Measurements from ENCODE around the gene MAPK10. TPM values are rescaled to one million over a fixed set of nuclear protein-coding genes. Genes with fewer than 3 reads are reported as not detected.

MAPK10 gene
- total RNA-seq, 4 donors from 2014 or later, result 8.3 to 40.9 (median 23.3) TPM

GRCh38 chr4:86129546-86129945 is 230.3 kb downstream of the MAPK10 start:
- Histone ChIP-seq H3K27me3 (no peaks in the 10 kb centered on the region), H3K36me3 (no peaks in the 10 kb centered on the region), H3K9me3 (no peaks in the 10 kb centered on the region), H3K4me3 (no peak overlapping the region), H3K27ac (no peak overlapping the region), H3K4me1 (no peaks in the 10 kb centered on the region)
- TF ChIP-seq POLR2A (IDR thresholded peaks at IDR 0.05) (no peak), POLR2AphosphoS5 (IDR thresholded peaks at IDR 0.05) (no peak)
- TF ChIP-seq, protein P1, sequence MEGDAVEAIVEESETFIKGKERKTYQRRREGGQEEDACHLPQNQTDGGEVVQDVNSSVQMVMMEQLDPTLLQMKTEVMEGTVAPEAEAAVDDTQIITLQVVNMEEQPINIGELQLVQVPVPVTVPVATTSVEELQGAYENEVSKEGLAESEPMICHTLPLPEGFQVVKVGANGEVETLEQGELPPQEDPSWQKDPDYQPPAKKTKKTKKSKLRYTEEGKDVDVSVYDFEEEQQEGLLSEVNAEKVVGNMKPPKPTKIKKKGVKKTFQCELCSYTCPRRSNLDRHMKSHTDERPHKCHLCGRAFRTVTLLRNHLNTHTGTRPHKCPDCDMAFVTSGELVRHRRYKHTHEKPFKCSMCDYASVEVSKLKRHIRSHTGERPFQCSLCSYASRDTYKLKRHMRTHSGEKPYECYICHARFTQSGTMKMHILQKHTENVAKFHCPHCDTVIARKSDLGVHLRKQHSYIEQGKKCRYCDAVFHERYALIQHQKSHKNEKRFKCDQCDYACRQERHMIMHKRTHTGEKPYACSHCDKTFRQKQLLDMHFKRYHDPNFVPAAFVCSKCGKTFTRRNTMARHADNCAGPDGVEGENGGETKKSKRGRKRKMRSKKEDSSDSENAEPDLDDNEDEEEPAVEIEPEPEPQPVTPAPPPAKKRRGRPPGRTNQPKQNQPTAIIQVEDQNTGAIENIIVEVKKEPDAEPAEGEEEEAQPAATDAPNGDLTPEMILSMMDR (IDR thresholded peaks at IDR 0.05), result no peak
- 81 to 83% methylated on average over 2 of the region's 2 CpGs for WGBS, 2 donors (ENCODE audit: low coverage in 1 of 2)
- no peak for ATAC-seq

DNA sequence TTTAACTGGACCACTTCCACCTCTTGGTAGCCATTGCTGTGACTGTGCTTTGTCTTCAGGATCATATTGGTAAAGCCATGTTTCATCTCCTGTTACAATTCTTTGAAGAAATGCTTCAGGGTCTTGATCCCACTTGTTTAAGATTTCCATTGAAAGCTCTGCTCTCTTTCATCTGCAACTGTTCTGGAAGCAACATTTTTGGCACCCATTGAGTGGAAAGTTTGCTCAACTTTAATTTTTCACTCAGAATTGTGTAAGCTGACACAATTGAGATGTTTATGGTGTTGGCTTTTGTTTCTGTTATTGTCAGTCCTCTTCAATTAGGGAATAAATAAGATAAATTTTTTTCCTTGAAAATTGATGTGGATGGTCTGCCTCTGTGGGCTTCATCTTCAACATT is 237.4 kb downstream of the MAPK10 start:
- TF ChIP-seq, protein P1 (IDR thresholded peaks at IDR 0.05), result no peak
- no peak for TF ChIP-seq POLR2A (IDR thresholded peaks at IDR 0.05)
- no peaks in the 10 kb centered on the region for H3K36me3 ChIP-seq
- ATAC-seq, result no peak
- peaks cover 0 to 7% (median 0%) of the 10 kb centered on the region in 3 donors for H3K4me1 ChIP-seq
- H3K27ac ChIP-seq, result no peak overlapping the region
- no peaks in the 10 kb centered on the region for H3K9me3 ChIP-seq
- no peaks in the 10 kb centered on the region for H3K27me3 ChIP-seq
- no peak overlapping the region for H3K4me3 ChIP-seq

- H3K9me3 ChIP-seq, result no peaks in the 10 kb centered on the region
- no peak for ATAC-seq
- H3K4me1 ChIP-seq, result peaks cover 0 to 7% (median 0%) of the 10 kb centered on the region in 3 donors
- no peak overlapping the region for H3K27ac ChIP-seq
- H3K36me3 ChIP-seq, result no peaks in the 10 kb centered on the region
- no peaks in the 10 kb centered on the region for H3K27me3 ChIP-seq
- H3K4me3 ChIP-seq, result no peak overlapping the region
- TF ChIP-seq, protein P1 (IDR thresholded peaks at IDR 0.05), result no peak
- TF ChIP-seq POLR2A (IDR thresholded peaks at IDR 0.05), result no peak
- TF ChIP-seq POLR2AphosphoS5 (IDR thresholded peaks at IDR 0.05), result no peak
- TF ChIP-seq EP300 (IDR thresholded peaks at IDR 0.05), result no peak
These were observed 241.1 kb downstream of the MAPK10 start for GRCh38 chr4:86118711-86119110.

GRCh38 chr4:86117705-86118302 is 242.0 kb downstream of the MAPK10 start:
- Histone ChIP-seq H3K27me3 (no peaks in the 10 kb centered on the region), H3K4me3 (no peak overlapping the region), H3K9me3 (no peaks in the 10 kb centered on the region), H3K36me3 (no peaks in the 10 kb centered on the region), H3K4me1 (peaks cover 0 to 7% (median 0%) of the 10 kb centered on the region in 3 donors), H3K27ac (no peak overlapping the region)
- ATAC-seq, result no peak
- WGBS, 2 donors (ENCODE audit: low coverage in 1 of 2), result 20 to 48% methylated on average over 2 of the region's 2 CpGs
- peak; percentile 71 for TF ChIP-seq POLR2AphosphoS5 (IDR thresholded peaks at IDR 0.05)
- no peak for TF ChIP-seq EP300 (IDR thresholded peaks at IDR 0.05)

GRCh38 chr4:86114563-86114962 is 245.3 kb downstream of the MAPK10 start:
- no CpG with 5 or more reads among the region's 2 CpGs for WGBS, 2 donors (ENCODE audit: low coverage in 1 of 2)
- H3K36me3 ChIP-seq, result no peaks in the 10 kb centered on the region

More at GRCh38 chr4:86114563-86114962, 245.3 kb downstream of the MAPK10 start:
- ATAC-seq, result no peak
- Histone ChIP-seq H3K27ac (no peak overlapping the region), H3K9me3 (peaks cover 0 to 23% (median 0%) of the 10 kb centered on the region in 3 donors), H3K27me3 (no peaks in the 10 kb centered on the region), H3K4me1 (peaks cover 0 to 7% (median 0%) of the 10 kb centered on the region in 3 donors), H3K4me3 (no peak overlapping the region)
- TF ChIP-seq, protein P1 (IDR thresholded peaks at IDR 0.05), result no peak
- no peak for TF ChIP-seq EP300 (IDR thresholded peaks at IDR 0.05)
- TF ChIP-seq POLR2A (IDR thresholded peaks at IDR 0.05), result no peak
- no peak for TF ChIP-seq POLR2AphosphoS5 (IDR thresholded peaks at IDR 0.05)
